DND-41 (cell line): ENCODE results near the gene CIB2.

Source experiments
- ATAC-seq: fragments of 200-7000 bp; cut with Tn5 transposase; 3 replicates; pipeline ENCODE4 v1.9.1; 2021; ENCODE audit warnings: low read depth; ENCODE audit not compliant: insufficient read depth
- DNase-seq: peaks from one replicate; pipeline ENCODE4 v3.0.0-alpha.2; 2020
- H2AFZ ChIP-seq: 2 replicates; pipeline ENCODE4 v1.6.0; 2012; ENCODE audit warnings: low read depth, low read length
- H3K27ac ChIP-seq: 2 replicates; pipeline ENCODE4 v1.5.1; 2012; ENCODE audit warnings: low read length, inconsistent platforms
- H3K27me3 ChIP-seq: fragments of 200-600 bp; sonication (generic); 2 replicates; pipeline ENCODE4 v1.6.0; 2012; ENCODE audit warnings: low read length, mild to moderate bottlenecking, inconsistent platforms; ENCODE audit not compliant: insufficient read depth, poor library complexity
- H3K36me3 ChIP-seq: 2 replicates; pipeline ENCODE4 v1.5.1; 2012; ENCODE audit warnings: low read length, inconsistent platforms; ENCODE audit not compliant: insufficient read depth
- H3K4me1 ChIP-seq: 2 replicates; pipeline ENCODE4 v1.5.1; 2012; ENCODE audit warnings: mild to moderate bottlenecking, low read length; ENCODE audit not compliant: insufficient read depth
- H3K4me2 ChIP-seq: 2 replicates; pipeline ENCODE4 v1.6.0; 2012; ENCODE audit warnings: mild to moderate bottlenecking, moderate library complexity, low read length, inconsistent platforms; ENCODE audit not compliant: insufficient read depth
- H3K4me3 ChIP-seq, 2 experiments: fragments of 200-600 bp in 1 of 2; shearing (Covaris generic) in 1 of 2; 2 replicates each; pipeline ENCODE4 v1.5.1; 2012 to 2016; ENCODE audit warnings: inconsistent platforms in 2 of 2, low read length in 2 of 2, mild to moderate bottlenecking in 2 of 2, low read depth in 1 of 2, moderate library complexity in 1 of 2
- H3K79me2 ChIP-seq: 2 replicates; pipeline ENCODE4 v1.6.0; 2012; ENCODE audit warnings: low read length, inconsistent platforms; ENCODE audit not compliant: insufficient read depth
- H3K9ac ChIP-seq: 2 replicates; pipeline ENCODE4 v1.6.0; 2012; ENCODE audit warnings: low read depth, mild to moderate bottlenecking, inconsistent platforms, low read length, moderate library complexity
- H3K9me3 ChIP-seq: 2 replicates; pipeline ENCODE4 v1.5.1; 2012; ENCODE audit warnings: low read length, moderate library complexity, mild to moderate bottlenecking, inconsistent platforms; ENCODE audit not compliant: insufficient read depth, severe bottlenecking
- H4K20me1 ChIP-seq: 2 replicates; pipeline ENCODE4 v1.6.0; 2012; ENCODE audit warnings: low read length; ENCODE audit not compliant: insufficient read depth
- CTCF ChIP-seq: IDR thresholded peaks from 2 replicates; pipeline ENCODE4 v1.5.1; 2012; ENCODE audit warnings: borderline replicate concordance, low read length, moderate library complexity, mild to moderate bottlenecking; ENCODE audit not compliant: poor library complexity, severe bottlenecking; ENCODE audit errors: extremely low read depth
- EZH2 ChIP-seq: IDR thresholded peaks from 3 replicates; pipeline ENCODE4 v1.6.1; 2012; ENCODE audit warnings: borderline replicate concordance, low read depth, mild to moderate bottlenecking, moderate library complexity, low read length, inconsistent platforms; ENCODE audit not compliant: severe bottlenecking

Gene CIB2

GRCh38 chr15:78112551-78112950, 18.7 kb downstream of the CIB2 start:
- no peaks in the 10 kb centered on the region for H3K79me2 ChIP-seq
- DNase-seq, result no peak
- H3K27ac ChIP-seq, result no peak overlapping the region
- TF ChIP-seq CTCF (no peak), EZH2 (no peak)
- no peak for ATAC-seq
- no peak overlapping the region for H3K4me2 ChIP-seq
- no peaks in the 10 kb centered on the region for H3K4me1 ChIP-seq
- no peak overlapping the region for H3K9ac ChIP-seq
- no peaks in the 10 kb centered on the region for H3K9me3 ChIP-seq
- H3K4me3 ChIP-seq, result no peak overlapping the region
- no peak overlapping the region for H2AFZ ChIP-seq
- no peaks in the 10 kb centered on the region for H3K36me3 ChIP-seq
- no peaks in the 10 kb centered on the region for H4K20me1 ChIP-seq
- no peaks in the 10 kb centered on the region for H3K27me3 ChIP-seq

DNA sequence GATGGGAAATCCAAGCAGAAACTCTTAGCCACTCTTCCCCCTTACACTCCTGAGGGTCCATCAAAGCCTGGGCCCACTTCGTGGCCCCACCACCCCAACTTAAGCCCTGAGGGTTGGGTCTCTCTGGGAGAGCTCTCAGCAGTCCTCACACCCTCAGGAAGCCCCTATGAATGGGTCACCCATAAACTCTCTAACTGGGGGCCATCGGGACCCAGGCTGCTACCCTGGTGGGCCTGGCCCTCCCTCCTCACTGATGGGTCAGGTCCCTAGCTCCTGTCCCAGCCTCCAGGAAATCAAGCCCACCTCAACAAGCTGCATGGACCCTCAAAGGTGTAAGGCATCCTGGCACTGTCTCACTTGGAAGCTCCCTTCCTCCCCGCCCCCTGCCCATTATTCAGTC, 19.5 kb downstream of the CIB2 start:
- H2AFZ ChIP-seq, result no peak overlapping the region
- H4K20me1 ChIP-seq, result no peaks in the 10 kb centered on the region
- H3K27ac ChIP-seq, result no peak overlapping the region
- TF ChIP-seq CTCF (no peak), EZH2 (no peak)
- no peaks in the 10 kb centered on the region for H3K27me3 ChIP-seq
- no peaks in the 10 kb centered on the region for H3K4me1 ChIP-seq
- no peaks in the 10 kb centered on the region for H3K9me3 ChIP-seq
- no peak overlapping the region for H3K9ac ChIP-seq
- H3K4me3 ChIP-seq, result no peak overlapping the region
- no peaks in the 10 kb centered on the region for H3K79me2 ChIP-seq
- H3K4me2 ChIP-seq, result no peak overlapping the region
- no peak for DNase-seq
- no peaks in the 10 kb centered on the region for H3K36me3 ChIP-seq
- no peak for ATAC-seq

DNA sequence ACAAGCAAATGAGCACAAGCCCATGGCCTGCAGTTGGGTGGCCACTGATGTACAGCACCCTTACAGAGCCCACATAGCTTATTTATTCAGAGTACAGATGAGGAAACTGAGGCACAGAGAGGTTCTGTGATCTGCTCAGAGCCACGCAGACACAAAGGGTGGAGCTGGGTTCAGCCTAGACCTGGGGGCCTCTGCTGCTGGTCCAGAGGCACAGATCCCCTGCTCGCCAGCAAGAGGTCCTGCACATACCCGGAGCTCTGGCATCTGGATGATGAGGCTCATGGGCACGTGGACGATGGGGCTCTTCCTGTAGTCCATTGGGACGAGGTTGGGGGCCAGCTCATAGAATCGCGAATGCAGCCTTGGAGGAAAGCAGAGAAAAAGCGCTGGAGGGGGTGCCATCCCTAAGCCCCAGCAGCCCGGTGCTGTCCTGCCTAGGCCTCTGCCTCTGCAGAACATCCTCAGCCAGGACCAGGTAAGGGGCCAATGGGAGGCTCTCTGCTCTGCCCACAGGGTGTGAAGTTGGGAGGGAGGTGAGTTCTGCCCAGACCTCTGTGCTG, 20.2 kb downstream of the CIB2 start:
- Histone ChIP-seq H3K9me3 (no peaks in the 10 kb centered on the region), H3K27ac (no peak overlapping the region), H3K4me1 (no peaks in the 10 kb centered on the region), H3K4me3 (no peak overlapping the region), H3K27me3 (no peaks in the 10 kb centered on the region), H3K79me2 (no peaks in the 10 kb centered on the region), H3K9ac (no peak overlapping the region), H4K20me1 (no peaks in the 10 kb centered on the region), H3K36me3 (no peaks in the 10 kb centered on the region), H2AFZ (no peak overlapping the region), H3K4me2 (no peak overlapping the region)
- TF ChIP-seq CTCF (no peak), EZH2 (no peak)
- ATAC-seq (no peak), DNase-seq (no peak)

DNA sequence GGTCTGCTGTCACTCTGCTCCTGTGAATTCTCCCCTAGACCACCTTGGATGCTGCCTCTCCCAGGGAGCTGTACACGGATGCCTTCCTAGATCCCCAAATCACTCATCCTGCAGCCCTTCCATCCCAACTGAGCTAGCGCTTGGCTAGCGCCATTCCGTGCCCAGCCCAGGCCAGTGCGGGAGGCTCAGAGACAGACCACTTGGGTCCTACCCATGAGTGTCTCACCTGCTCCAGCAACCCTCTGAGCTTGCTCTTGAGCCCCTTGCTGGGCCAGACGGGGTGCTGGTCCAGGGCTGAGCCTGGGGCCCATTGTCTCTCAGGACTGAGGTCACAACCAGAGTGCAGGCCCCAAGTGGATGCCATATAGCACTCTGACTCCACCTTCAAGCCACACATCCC, 21.1 kb downstream of the CIB2 start:
- H3K36me3 ChIP-seq, result no peaks in the 10 kb centered on the region
- H3K27ac ChIP-seq, result no peak overlapping the region
- no peaks in the 10 kb centered on the region for H3K27me3 ChIP-seq
- no peaks in the 10 kb centered on the region for H4K20me1 ChIP-seq
- no peak overlapping the region for H3K9ac ChIP-seq
- no peak overlapping the region for H2AFZ ChIP-seq
- H3K4me3 ChIP-seq, result no peak overlapping the region
- no peaks in the 10 kb centered on the region for H3K79me2 ChIP-seq
- TF ChIP-seq CTCF, result no peak
- no peak for TF ChIP-seq EZH2
- H3K4me1 ChIP-seq, result no peaks in the 10 kb centered on the region
- ATAC-seq (no peak), DNase-seq (no peak)
- no peaks in the 10 kb centered on the region for H3K9me3 ChIP-seq
- no peak overlapping the region for H3K4me2 ChIP-seq
